Measurements from ENCODE around the gene LRIG3.

LRIG3 gene

GRCh38 chr12:58943079-58943478 lies 22.8 kb upstream of the LRIG3 start:
- TF ChIP-seq CTCF (IDR thresholded peaks at IDR 0.05; ENCODE audit: control insufficient read depth, extremely low read depth, insufficient read depth) = no peak
- DNase-seq (ENCODE audit: low read depth) = no peak
- no peak overlapping the region for H3K4me3 ChIP-seq (ENCODE audit: low read depth, low read length)

GRCh38 chr12:58942345-58942744 lies 22.0 kb upstream of the LRIG3 start:
- no peak for TF ChIP-seq CTCF (IDR thresholded peaks at IDR 0.05; ENCODE audit: control insufficient read depth, extremely low read depth, insufficient read depth)

GRCh38 chr12:58939399-58940100 lies 19.2 kb upstream of the LRIG3 start:
- DNase-seq (ENCODE audit: low read depth) = no peak
- H3K4me3 ChIP-seq (ENCODE audit: low read depth, low read length) = no peak overlapping the region
- no peak for TF ChIP-seq CTCF (IDR thresholded peaks at IDR 0.05; ENCODE audit: control insufficient read depth, extremely low read depth, insufficient read depth)

More at GRCh38 chr12:58942345-58942744, 22.0 kb upstream of the LRIG3 start:
- no peak for DNase-seq (ENCODE audit: low read depth)
- no peak overlapping the region for H3K4me3 ChIP-seq (ENCODE audit: low read depth, low read length)

GRCh38 chr12:58938440-58938839 lies 18.1 kb upstream of the LRIG3 start:
- no peak overlapping the region for H3K4me3 ChIP-seq (ENCODE audit: low read depth, low read length)
- TF ChIP-seq CTCF (IDR thresholded peaks at IDR 0.05; ENCODE audit: control insufficient read depth, extremely low read depth, insufficient read depth) = no peak
- DNase-seq (ENCODE audit: low read depth) = no peak

- no peak for DNase-seq (ENCODE audit: low read depth)
- H3K4me3 ChIP-seq (ENCODE audit: low read depth, low read length) = no peak overlapping the region
- no peak for TF ChIP-seq CTCF (IDR thresholded peaks at IDR 0.05; ENCODE audit: control insufficient read depth, extremely low read depth, insufficient read depth)
These were observed 14.2 kb upstream of the LRIG3 start for GRCh38 chr12:58934528-58934927.

GRCh38 chr12:58932806-58933681 lies 12.7 kb upstream of the LRIG3 start:
- H3K4me3 ChIP-seq (ENCODE audit: low read depth, low read length) = no peak overlapping the region
- no peak for TF ChIP-seq CTCF (IDR thresholded peaks at IDR 0.05; ENCODE audit: control insufficient read depth, extremely low read depth, insufficient read depth)
- DNase-seq (ENCODE audit: low read depth) = no peak
